ENCODE measurements around the gene TOMM20L.

Gene TOMM20L

GRCh38 chr14:58367296-58367695 lies 28.4 kb upstream of the TOMM20L start:
- H3K4me3 ChIP-seq (ENCODE audit: low read depth, low read length), result no peak overlapping the region
- no peak for TF ChIP-seq CTCF (IDR thresholded peaks at IDR 0.05; ENCODE audit: low read depth, low read length)

- no peak overlapping the region for H3K4me3 ChIP-seq (ENCODE audit: low read depth, low read length)
- no peak for TF ChIP-seq CTCF (IDR thresholded peaks at IDR 0.05; ENCODE audit: low read depth, low read length)
Measured at GRCh38 chr14:58368956-58369355, 26.8 kb upstream of the TOMM20L start.

GRCh38 chr14:58376791-58377190 lies 18.9 kb upstream of the TOMM20L start:
- TF ChIP-seq CTCF (IDR thresholded peaks at IDR 0.05; ENCODE audit: low read depth, low read length), result no peak
- H3K4me3 ChIP-seq (ENCODE audit: low read depth, low read length), result no peak overlapping the region

- no peak overlapping the region for H3K4me3 ChIP-seq (ENCODE audit: low read depth, low read length)
- TF ChIP-seq CTCF (IDR thresholded peaks at IDR 0.05; ENCODE audit: low read depth, low read length), result no peak
Measured at GRCh38 chr14:58390830-58391229, 4.9 kb upstream of the TOMM20L start.

- H3K4me3 ChIP-seq (ENCODE audit: low read depth, low read length), result no peak overlapping the region; the same call in 1 of the 2 replicates
- TF ChIP-seq CTCF (IDR thresholded peaks at IDR 0.05; ENCODE audit: low read depth, low read length), result no peak
Measured at GRCh38 chr14:58395562-58395811, 243 bp upstream of the TOMM20L start.

- H3K4me3 ChIP-seq (ENCODE audit: low read depth, low read length), result no peak overlapping the region
- no peak for TF ChIP-seq CTCF (IDR thresholded peaks at IDR 0.05; ENCODE audit: low read depth, low read length)
Measured at GRCh38 chr14:58397156-58397555, 1.4 kb downstream of the TOMM20L start.

GRCh38 chr14:58398495-58398894 lies 2.8 kb downstream of the TOMM20L start:
- H3K4me3 ChIP-seq (ENCODE audit: low read depth, low read length), result no peak overlapping the region
- TF ChIP-seq CTCF (IDR thresholded peaks at IDR 0.05; ENCODE audit: low read depth, low read length), result no peak
